ENCODE measurements around the gene SLC39A10.

The SLC39A10 gene

GRCh38 chr2:195722075-195722474 is 65.0 kb downstream of the SLC39A10 start:
- no peak for DNase-seq (ENCODE audit: low spot score)

GRCh38 chr2:195727106-195727505 is 70.1 kb downstream of the SLC39A10 start:
- no peak for DNase-seq (ENCODE audit: low spot score)

- DNase-seq (ENCODE audit: low spot score), result no peak
These were observed 73.9 kb downstream of the SLC39A10 start for GRCh38 chr2:195730912-195731311.

GRCh38 chr2:195732574-195732973 is 75.5 kb downstream of the SLC39A10 start:
- DNase-seq (ENCODE audit: low spot score), result no peak

- no peak for DNase-seq (ENCODE audit: low spot score)
These were observed 76.8 kb downstream of the SLC39A10 start for GRCh38 chr2:195733831-195734230.

- DNase-seq (ENCODE audit: low spot score), result no peak
These were observed 77.4 kb downstream of the SLC39A10 start for GRCh38 chr2:195734395-195734794.

GRCh38 chr2:195734931-195735330 is 77.9 kb downstream of the SLC39A10 start:
- no peak for DNase-seq (ENCODE audit: low spot score)

GRCh38 chr2:195735347-195735746 is 78.3 kb downstream of the SLC39A10 start:
- DNase-seq (ENCODE audit: low spot score), result no peak

GRCh38 chr2:195737511-195738325 is 80.7 kb downstream of the SLC39A10 start:
- DNase-seq (ENCODE audit: low spot score), result no peak

GRCh38 chr2:195741191-195741590 is 84.2 kb downstream of the SLC39A10 start:
- no peak for DNase-seq (ENCODE audit: low spot score)

GRCh38 chr2:195756218-195756942 is 99.4 kb downstream of the SLC39A10 start:
- no peak for DNase-seq (ENCODE audit: low spot score)

GRCh38 chr2:195758846-195759245 is 101.8 kb downstream of the SLC39A10 start:
- DNase-seq (ENCODE audit: low spot score), result no peak

GRCh38 chr2:195759877-195760276 is 102.9 kb downstream of the SLC39A10 start:
- DNase-seq (ENCODE audit: low spot score), result no peak

- DNase-seq (ENCODE audit: low spot score), result peak; percentile 16
These were observed 106.8 kb downstream of the SLC39A10 start for GRCh38 chr2:195763866-195764265.

- no peak for DNase-seq (ENCODE audit: low spot score)
These were observed 109.7 kb downstream of the SLC39A10 start for GRCh38 chr2:195766691-195767090.

- DNase-seq (ENCODE audit: low spot score), result no peak
These were observed 111.4 kb downstream of the SLC39A10 start for GRCh38 chr2:195768431-195768830.

GRCh38 chr2:195769975-195770374 is 112.9 kb downstream of the SLC39A10 start:
- DNase-seq (ENCODE audit: low spot score), result no peak

GRCh38 chr2:195779491-195779890 is 122.5 kb downstream of the SLC39A10 start:
- DNase-seq (ENCODE audit: low spot score), result peak; percentile 24

GRCh38 chr2:195782156-195782555 is 125.1 kb downstream of the SLC39A10 start:
- DNase-seq (ENCODE audit: low spot score), result peak; percentile 55
